GM19468 (cell line): Measurements from ENCODE around the gene RIMBP2.

Experiments
- ATAC-seq: cut with Tn5 transposase; IDR thresholded peaks from one replicate; pipeline ENCODE4 v1.9.1; 2021; ENCODE audit warnings: mild to moderate bottlenecking, moderate library complexity, moderate number of reproducible peaks; ENCODE audit not compliant: unreplicated experiment; ENCODE audit errors: extremely low read depth

The RIMBP2 gene

GRCh38 chr12:130457215-130457614, 258.9 kb downstream of the RIMBP2 start:
- ATAC-seq = no peak

- no peak for ATAC-seq
Measured at GRCh38 chr12:130456375-130457199, 259.5 kb downstream of the RIMBP2 start.

DNA sequence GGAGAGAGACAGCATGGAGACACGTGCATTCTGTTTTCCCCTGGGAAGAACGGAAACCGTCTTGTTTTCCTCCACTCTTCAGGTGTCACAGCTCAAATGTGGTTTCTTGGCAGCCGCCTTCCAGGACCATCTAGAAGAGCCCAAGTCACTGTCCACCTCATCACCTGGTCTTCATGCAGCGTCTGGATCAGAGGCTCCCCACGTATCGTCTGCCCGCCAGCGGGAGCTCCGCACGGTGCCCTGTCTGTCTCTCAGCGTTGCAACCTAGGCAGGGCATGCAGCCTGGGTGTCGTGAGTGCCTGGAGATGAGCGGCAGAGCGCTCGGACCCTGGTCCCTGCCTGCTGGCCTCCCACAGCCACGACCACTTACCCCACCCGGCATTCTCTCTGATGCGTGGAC, 260.9 kb downstream of the RIMBP2 start:
- ATAC-seq = no peak

GRCh38 chr12:130454296-130454695, 261.8 kb downstream of the RIMBP2 start:
- ATAC-seq = no peak

GRCh38 chr12:130452546-130452945, 263.6 kb downstream of the RIMBP2 start:
- ATAC-seq = no peak

DNA sequence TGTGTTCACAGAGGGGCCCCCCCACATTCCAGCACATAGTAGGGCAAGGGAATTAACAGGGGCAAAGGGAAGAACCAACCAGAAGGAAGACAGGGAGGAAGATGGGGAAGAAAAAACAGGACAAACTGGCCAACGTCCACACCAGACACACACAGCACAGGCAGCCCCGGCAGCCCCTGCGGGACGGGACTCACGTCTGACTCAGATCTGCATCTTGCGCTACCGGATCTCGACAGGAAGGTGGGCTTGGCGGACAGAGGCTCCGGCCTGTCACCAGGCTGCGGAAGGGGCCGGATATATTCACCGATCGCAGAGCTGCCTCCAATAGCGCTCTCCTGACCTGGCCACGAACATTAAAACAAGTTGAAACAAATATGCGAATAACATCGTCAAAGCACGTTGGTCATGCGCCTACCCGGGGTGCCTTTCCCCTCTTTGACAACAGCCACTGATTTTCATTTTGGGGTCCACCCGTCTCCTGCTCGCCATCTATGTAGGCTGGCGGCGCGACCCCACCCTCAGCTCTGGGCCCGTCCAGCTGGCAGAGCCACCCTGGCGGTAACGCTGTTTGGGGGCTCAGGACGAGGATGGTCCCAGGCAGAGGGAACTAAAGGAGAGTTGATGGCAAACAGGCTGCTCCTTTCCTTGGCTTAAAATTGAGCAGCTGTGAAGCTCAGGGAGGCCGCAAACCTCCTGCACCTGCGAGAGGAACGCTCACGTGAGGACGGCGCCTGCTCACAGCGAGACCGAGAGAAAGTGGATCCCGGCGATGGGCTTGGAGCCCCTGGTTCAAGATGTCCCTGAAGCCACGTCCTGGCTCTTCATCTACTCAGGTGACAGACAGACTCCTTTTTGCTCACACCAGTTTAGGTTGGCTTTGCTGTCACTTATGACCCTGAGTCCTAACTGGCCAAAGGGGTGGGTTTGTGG, 264.8 kb downstream of the RIMBP2 start:
- no peak for ATAC-seq

GRCh38 chr12:130449291-130449690, 266.8 kb downstream of the RIMBP2 start:
- ATAC-seq = no peak

- no peak for ATAC-seq
Measured at GRCh38 chr12:130448044-130448821, 267.9 kb downstream of the RIMBP2 start.

- no peak for ATAC-seq
Measured at GRCh38 chr12:130447655-130447965, 268.5 kb downstream of the RIMBP2 start.

GRCh38 chr12:130446846-130447654, 269.0 kb downstream of the RIMBP2 start:
- ATAC-seq = no peak

GRCh38 chr12:130444986-130445385, 271.1 kb downstream of the RIMBP2 start:
- ATAC-seq = no peak

- ATAC-seq = no peak
Measured at GRCh38 chr12:130444061-130444460, 272.0 kb downstream of the RIMBP2 start.

DNA sequence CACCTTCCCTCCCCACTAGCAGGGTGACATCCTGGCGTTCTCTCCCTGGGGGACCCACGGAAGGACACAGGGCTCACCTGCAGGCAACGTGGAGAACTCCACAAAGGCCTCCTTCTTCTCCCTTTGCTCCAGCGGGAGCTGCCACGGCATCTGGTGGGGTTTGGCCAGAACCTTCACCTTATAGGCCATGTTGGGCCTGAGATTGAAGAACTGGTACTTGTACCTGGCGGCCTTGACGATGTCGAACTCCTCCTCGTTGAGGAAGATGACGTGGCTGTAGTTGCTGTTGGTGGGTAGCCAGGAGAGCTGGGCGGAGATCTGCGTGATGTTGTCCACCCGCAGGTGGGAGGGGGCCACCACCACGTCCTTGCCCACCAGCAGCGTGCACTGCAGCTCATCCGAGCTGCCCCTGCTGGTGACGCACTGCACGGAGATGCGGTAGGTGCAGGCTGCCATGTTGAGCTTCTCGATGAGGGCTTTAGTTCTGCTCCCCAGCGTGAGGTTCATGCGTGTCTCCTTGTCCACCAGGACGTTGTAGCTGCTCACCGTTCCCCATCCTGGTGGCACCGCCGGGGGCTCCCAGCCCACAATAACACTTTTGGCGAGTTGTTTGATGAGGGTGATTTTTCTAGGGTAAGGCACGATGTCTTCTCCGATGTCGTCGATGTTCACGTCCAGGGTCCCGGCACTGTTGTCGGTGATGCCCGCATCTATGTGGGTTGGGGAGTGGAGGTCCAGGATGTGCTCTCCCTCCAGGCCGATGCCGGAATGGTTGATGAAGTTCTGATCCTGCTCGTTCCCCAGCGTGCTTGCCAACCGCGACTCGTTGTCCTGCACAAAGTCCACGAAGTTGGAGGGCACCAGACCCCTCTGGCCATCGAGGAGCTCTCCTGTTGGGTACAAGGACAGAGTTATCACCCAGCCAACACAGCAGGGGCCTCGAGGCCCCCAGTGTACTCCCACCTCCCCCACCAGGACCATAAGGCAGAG, 274.0 kb downstream of the RIMBP2 start:
- ATAC-seq = no peak

GRCh38 chr12:130440411-130441080, 275.6 kb downstream of the RIMBP2 start:
- no peak for ATAC-seq

GRCh38 chr12:130439250-130439649, 276.8 kb downstream of the RIMBP2 start:
- no peak for ATAC-seq

DNA sequence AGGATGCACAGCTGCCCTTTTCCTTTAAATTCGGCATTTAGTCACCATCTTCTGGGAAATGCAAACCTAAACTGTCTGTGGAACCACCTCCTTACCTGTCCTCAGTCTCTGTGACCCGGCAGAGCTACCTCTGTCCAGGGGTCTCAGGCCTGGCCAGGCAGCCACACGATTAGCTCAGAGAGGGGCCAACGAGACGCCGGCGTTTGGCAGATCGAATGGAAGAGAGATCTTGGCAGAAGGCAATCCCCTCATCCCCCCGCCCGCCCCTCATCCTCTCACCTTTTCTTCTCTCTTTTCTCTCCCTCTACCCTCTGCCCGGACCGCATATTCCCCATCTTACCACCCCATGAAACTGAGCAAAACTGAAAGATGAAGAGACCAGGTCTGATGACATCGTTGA, 277.4 kb downstream of the RIMBP2 start:
- no peak for ATAC-seq

DNA sequence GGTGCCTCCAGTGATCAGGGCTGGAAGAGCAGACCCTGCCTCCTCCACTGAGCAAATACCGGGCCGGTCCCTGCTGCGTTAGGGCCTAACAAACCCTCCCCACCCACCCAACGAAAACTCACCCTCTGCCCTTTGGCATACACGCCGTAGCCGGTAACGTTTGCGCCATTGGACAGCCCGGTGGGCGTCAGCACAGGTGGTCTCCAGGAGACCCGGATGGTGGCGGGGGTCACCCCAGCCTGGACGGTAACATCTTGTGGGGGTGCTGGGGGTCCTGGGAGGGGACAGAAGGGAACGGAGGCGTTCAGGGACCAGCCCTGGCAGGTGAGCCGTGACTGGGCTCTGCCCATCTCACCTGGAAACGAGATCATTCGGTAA, 277.9 kb downstream of the RIMBP2 start:
- ATAC-seq = no peak

DNA sequence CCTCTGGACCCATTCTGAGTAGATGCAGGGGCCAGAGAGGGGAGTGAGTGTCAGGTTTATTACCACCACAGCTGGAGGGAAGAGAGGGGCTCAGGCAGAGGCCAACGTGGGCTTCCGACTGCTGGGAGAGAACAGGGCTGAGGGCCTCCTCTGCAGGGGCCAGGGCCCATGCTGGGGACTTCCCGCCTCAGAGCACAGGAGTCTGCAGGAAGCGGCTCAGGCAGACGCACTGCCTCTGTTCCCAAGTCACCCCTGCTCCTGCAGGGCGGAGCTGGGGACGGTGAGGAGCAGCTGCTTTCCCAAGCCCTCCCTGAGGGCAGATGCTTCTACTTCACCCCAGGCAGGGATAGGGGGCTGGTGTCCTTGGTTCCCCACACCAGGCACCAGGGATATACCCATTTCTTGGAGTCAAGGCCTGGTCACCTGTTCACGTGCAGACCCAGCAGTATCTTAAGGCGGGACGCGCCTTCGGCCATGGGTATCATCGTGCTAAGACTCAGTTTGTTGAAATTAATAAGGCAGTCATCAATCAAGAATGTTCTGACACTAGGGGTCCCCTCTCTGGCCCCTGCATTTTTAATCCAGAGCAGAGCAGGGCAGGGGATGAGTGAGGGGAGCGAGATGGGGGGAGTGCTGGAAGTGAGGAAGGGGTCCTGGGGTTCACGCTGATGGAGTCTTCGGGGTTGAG, 278.4 kb downstream of the RIMBP2 start:
- no peak for ATAC-seq
